Stimulated activated CD8-positive, alpha-beta memory T cell treated with anti-CD3 and anti-CD28 coated beads, Interleukin-2, amount 100 ng/mL, for 48 hours (primary cell): Measurements from ENCODE around the gene ADAMTS15.

ENCODE experiments used
- DNase-seq, 2 donors: peaks; one replicate each; pipeline ENCODE4 v3.0.0-alpha.2; 2020; ENCODE audit warnings: low read depth in 2 of 2

The ADAMTS15 gene, protein sequence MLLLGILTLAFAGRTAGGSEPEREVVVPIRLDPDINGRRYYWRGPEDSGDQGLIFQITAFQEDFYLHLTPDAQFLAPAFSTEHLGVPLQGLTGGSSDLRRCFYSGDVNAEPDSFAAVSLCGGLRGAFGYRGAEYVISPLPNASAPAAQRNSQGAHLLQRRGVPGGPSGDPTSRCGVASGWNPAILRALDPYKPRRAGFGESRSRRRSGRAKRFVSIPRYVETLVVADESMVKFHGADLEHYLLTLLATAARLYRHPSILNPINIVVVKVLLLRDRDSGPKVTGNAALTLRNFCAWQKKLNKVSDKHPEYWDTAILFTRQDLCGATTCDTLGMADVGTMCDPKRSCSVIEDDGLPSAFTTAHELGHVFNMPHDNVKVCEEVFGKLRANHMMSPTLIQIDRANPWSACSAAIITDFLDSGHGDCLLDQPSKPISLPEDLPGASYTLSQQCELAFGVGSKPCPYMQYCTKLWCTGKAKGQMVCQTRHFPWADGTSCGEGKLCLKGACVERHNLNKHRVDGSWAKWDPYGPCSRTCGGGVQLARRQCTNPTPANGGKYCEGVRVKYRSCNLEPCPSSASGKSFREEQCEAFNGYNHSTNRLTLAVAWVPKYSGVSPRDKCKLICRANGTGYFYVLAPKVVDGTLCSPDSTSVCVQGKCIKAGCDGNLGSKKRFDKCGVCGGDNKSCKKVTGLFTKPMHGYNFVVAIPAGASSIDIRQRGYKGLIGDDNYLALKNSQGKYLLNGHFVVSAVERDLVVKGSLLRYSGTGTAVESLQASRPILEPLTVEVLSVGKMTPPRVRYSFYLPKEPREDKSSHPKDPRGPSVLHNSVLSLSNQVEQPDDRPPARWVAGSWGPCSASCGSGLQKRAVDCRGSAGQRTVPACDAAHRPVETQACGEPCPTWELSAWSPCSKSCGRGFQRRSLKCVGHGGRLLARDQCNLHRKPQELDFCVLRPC

GRCh38 chr11:130448416-130449309 is at the start of gene ADAMTS15:
TSS of gene ADAMTS15 (plus strand) at chr11:130448645. CDS start at chr11:130448974, 329 bp downstream.
- peak in 1 of 2 donors; percentile 37 for DNase-seq

DNA sequence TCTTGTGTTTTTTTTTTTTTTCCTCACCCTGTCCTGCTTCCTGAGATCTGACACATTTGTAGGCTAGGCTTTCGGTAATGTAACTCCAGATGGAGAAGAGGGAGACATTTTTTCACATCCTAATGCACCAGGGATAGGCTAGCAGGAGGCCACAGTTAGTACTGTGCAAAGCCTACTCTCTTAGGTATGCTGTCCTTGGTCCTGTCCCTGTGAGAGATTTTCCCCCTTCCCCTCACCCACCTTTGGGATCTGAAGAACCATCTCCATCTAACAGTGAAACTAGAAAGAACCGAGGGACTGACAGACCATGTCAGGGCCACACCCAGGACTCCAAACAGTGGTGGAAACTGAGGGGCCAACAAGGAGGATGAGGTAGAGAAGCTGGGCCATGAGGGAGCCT is 49.2 kb upstream of the ADAMTS15 start:
- DNase-seq, result no peak

DNA sequence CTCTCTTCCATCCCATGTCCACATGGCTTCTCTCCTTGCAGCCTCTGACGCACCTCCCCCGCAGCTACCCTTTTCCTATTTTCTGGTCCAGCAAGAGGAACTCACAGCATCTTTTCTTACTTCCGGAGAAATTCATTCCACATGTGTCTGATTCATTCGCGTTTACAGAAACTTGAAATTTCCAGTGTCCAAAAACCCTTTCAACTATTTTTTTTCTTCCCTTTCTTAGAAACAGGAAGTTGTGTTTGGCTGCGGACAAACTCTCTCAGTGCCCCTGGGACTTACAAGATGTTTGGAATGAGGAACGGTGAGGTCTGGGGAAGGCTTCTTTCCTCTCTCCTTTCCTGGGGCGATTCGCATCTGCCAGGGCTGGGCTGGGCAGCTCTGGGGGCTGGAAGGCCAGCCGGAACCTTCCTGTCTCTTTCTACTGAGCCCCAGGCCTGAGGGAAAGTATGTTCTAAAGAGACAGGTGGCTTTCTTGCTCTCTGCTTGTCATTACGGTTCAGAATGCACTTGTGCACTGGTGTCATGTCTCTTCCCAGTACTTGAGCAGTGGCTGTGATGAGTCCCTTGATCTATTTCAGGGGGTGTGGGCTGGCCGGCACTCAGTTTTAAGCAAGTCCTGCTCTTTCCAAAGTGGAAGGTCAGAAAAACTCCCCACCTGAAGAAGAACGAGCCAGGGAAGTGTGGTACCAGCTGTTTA is 47.5 kb upstream of the ADAMTS15 start:
- no peak for DNase-seq

- no peak for DNase-seq
Observed at GRCh38 chr11:130402570-130402969, 45.9 kb upstream of the ADAMTS15 start.

GRCh38 chr11:130403271-130403804 is 45.1 kb upstream of the ADAMTS15 start:
- no peak for DNase-seq

GRCh38 chr11:130403967-130404366 is 44.5 kb upstream of the ADAMTS15 start:
- DNase-seq, result no peak

- no peak for DNase-seq
Observed at GRCh38 chr11:130404727-130405126, 43.7 kb upstream of the ADAMTS15 start.

DNA sequence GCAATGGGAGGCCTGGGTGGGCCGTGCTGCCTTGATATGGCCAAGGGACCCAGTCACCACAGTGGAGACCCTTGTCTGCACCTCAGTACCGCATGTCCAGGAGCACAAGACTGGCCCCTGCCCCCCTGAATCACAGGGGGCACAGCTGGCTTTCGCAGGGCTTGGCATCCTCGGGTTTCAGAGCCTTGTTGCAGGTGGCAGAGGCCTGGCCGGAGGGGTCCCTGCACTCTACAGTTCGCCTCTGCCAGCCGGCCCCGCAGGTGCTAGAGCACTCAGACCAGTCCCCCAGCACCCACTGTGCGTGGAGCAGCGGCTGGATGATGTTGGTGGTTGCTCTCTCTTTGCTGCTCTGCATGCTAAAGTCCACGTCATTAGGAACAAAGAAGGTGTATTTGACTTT is 43.0 kb upstream of the ADAMTS15 start:
- DNase-seq, result no peak

DNA sequence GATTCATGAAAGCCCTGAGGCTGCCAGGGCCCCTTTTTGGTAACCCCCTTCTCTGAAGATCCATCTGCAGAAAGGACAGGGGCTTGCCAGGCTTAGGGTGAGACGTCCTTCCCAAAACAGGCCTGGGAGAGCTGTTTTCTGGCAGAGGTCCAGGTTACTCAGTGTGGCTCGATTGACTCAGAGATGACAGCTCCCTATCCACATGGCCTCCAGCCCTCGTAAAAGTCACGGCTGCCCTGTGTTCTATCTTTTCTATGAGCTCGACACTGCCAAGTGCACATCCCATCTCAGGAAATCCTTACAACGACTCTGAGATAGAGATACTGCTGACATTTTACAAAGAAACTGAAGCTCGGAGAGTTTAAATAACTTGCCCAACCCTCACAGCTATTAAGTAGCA is 40.5 kb upstream of the ADAMTS15 start:
- DNase-seq, result no peak

- DNase-seq, result no peak
Observed at GRCh38 chr11:130408401-130408890, 40.0 kb upstream of the ADAMTS15 start.

- DNase-seq, result no peak
Observed at GRCh38 chr11:130408901-130409300, 39.5 kb upstream of the ADAMTS15 start.

DNA sequence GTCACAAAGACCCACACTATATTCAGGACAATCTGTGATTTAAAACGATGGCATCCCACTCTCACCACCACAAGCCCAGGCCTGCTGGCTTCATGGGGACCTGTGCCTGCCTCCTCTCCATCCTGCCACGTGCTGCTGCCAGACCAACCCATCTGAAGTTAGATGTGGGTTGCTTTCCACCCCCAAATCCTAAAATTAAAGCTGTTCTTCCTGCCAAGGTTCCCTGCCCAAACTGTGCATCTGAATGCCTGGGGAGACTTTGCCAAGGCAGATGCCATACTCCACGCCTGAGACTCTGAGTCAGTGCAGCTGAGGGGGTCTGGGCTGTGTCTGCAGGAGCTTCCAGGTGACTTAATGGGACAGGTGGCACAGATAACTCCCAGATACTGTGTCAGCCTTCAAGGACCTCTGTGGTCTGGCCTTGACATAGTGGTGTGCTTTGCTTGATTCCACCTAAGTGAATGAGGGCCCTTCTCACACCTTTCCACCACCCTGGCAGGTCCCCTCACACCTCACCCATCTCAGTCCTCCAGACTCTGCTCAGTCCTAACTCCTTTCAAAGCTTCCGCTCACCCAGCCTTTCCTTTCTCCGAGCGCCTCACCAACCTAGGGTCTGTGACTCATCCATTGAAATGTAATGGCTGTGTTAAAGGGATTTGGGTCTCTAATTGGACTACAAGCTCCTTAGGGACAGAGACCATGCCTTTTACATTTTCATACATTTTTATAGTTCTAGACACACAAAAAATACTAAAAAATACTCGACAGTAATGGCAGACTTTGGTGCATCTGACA is 38.7 kb upstream of the ADAMTS15 start:
- no peak for DNase-seq

DNA sequence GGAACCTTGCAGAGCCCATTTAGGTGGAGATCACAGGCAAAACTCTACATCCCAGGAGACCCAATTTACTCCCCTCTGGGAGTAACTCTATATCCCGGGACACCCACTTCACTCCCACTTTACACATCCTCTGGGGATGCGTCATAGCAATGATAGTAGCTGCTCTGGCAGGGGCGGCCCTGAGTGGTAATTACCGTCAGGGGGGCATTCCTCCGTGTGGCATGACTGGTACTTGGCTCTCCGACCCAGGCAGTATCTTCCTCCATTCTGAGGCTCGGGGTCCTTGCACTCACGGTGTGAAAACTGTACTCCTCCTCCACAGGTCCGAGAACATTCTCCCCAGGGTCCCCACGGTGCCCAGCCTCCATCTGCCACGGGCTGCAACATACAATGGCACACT is 37.2 kb upstream of the ADAMTS15 start:
- no peak for DNase-seq

GRCh38 chr11:130413405-130414106 is 34.9 kb upstream of the ADAMTS15 start:
- peak in 1 of 2 donors; percentile 18 for DNase-seq

GRCh38 chr11:130414107-130415080 is 34.1 kb upstream of the ADAMTS15 start:
- no peak for DNase-seq

DNA sequence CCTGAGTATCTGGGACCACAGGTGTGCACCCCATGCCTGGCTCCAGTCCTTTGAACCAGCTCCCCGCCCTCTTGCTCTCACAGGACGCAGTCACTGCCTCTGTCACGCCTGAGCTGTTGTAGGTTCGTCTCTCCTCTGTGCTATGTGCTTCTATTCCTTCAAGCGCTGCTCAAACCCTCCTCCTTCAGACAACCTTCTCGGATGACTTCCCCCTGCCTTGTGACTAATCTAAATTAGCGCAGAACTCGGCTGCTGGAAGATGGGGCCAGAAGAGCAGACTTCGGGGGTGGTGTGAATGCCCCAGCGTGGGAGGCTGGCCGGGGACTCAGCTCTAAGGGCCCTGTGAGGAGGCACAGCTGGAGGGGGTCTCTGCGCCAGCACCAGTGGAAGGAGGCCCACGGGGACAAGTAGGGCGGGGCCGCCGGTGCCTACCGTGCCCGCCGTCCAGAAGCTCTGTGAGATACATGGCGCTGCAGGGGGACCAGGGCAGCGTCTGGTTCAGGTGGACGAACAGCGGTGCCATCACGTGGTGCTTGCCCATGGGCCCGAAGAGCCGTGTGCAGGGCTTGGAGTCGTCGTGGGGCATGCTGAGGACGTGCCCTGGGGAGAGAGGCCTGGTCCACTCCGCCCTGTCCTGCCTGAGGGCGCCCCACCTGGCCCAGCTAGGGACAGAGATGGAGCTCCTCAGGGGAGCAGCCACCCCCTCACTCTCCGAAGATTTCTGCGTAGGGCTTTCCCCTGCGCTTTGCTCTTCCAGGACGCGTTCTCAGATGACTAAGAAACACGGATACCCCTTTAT is 32.5 kb upstream of the ADAMTS15 start:
- no peak for DNase-seq

DNA sequence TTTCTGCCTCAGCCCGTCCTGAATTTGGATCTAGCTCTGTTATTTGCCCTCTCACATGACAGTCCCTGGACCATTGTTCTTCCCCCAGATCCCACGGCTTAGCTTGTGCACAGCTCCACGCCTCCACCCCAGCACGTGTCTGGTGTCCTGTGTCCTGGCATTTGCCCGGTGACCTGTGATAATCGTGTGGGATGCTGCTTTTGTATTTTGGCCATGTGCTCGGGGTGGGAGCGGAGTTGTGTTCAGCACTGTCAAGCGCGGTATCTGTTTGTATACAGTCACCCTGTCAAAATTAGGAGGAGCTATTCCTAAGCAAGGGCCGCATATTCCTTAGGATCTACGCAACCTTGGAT is 31.9 kb upstream of the ADAMTS15 start:
- no peak for DNase-seq
